A673 (cell line): ENCODE measurements around the gene IL1RAP. TPM values are rescaled to one million over a fixed set of nuclear protein-coding genes. Genes with fewer than 3 reads are reported as not detected.
A peak's percentile ranks its signal among the peaks of the same experiment; 100 is the strongest.

Experiments
- BruUV-seq: library from RNA; stranded (reverse); fragments of 400-500 nt; replicated peaks from 2 replicates; lab custom pipeline; 2021; lab: Mats Ljungman, UMichigan
- CTCF ChIA-PET: fragments of 300-600 bp; sonication (Branson Sonifier 250); formaldehyde crosslinking; loops from one replicate; lab custom pipeline; 2022; ENCODE audit warnings: antibody characterized with exemption; lab: Charles Lee
- POLR2A ChIA-PET: fragments of 300-600 bp; sonication (Branson Sonifier 250); formaldehyde crosslinking; loops from one replicate; lab custom pipeline; 2022; ENCODE audit warnings: antibody characterized with exemption; ENCODE audit not compliant: low non-redundant PET; lab: Charles Lee
- DNase-seq: peaks from one replicate; pipeline ENCODE4 v3.0.0-alpha.2; 2015; ENCODE audit warnings: low spot score
- H3K27ac ChIP-seq: fragments of 200-600 bp; sonication (generic); 2 replicates; pipeline ENCODE4 v1.5.1; 2016; ENCODE audit warnings: mixed run types, low read depth, mild to moderate bottlenecking, mixed read lengths, antibody characterized with exemption, low read length; ENCODE audit not compliant: poor library complexity, severe bottlenecking
- H3K27me3 ChIP-seq: fragments of 200-600 bp; sonication (generic); replicated peaks from 2 replicates; pipeline ENCODE4 v1.6.1; 2017; ENCODE audit warnings: mixed run types, low read depth, mild to moderate bottlenecking, mixed read lengths, antibody characterized with exemption, low read length; ENCODE audit not compliant: insufficient read depth, poor library complexity
- H3K36me3 ChIP-seq: fragments of 200-600 bp; sonication (generic); 2 replicates; pipeline ENCODE4 v1.6.1; 2016; ENCODE audit warnings: mixed run types, mild to moderate bottlenecking, mixed read lengths, antibody characterized with exemption, low read length; ENCODE audit not compliant: insufficient read depth, poor library complexity, severe bottlenecking
- H3K4me1 ChIP-seq: fragments of 200-600 bp; sonication (generic); 2 replicates; pipeline ENCODE4 v1.6.1; 2017; ENCODE audit warnings: mixed run types, mild to moderate bottlenecking, mixed read lengths, antibody characterized with exemption, low read length; ENCODE audit not compliant: insufficient read depth, poor library complexity, severe bottlenecking
- H3K4me3 ChIP-seq: fragments of 200-600 bp; sonication (generic); 2 replicates; pipeline ENCODE4 v1.5.1; 2016; ENCODE audit warnings: low read depth, mixed run types, mild to moderate bottlenecking, mixed read lengths, low read length; ENCODE audit not compliant: poor library complexity, severe bottlenecking
- H3K9me3 ChIP-seq: fragments of 200-600 bp; sonication (generic); 2 replicates; pipeline ENCODE4 v1.6.1; 2016; ENCODE audit warnings: mixed run types, low read depth, mild to moderate bottlenecking, mixed read lengths, antibody characterized with exemption, low read length; ENCODE audit not compliant: poor library complexity, severe bottlenecking
- EZH2 ChIP-seq: fragments of 200-600 bp; sonication (generic); IDR thresholded peaks from 2 replicates; pipeline ENCODE4 v1.6.1; 2017; ENCODE audit warnings: borderline replicate concordance, low read depth, mild to moderate bottlenecking, mixed read lengths, antibody characterized with exemption, low read length; ENCODE audit not compliant: poor library complexity, severe bottlenecking
- intact Hi-C: fragments of 100-400 bp; cut with micrococcal nuclease; formaldehyde crosslinking; loops from one replicate; pipeline ENCODE4 v1.10.0; 2022; ENCODE audit not compliant: unreplicated experiment
- total RNA-seq: library from RNA; stranded (reverse); gene quantifications from 2 replicates; pipeline ENCODE4 v1.2.3, GENCODE V29; 2021
- TF ChIP-seq, protein P1 (sequence below): fragments of 300-800, 200-600 bp; sonication (generic); conservative IDR thresholded peaks from 2 replicates; pipeline ENCODE4 v1.5.1; 2017; ENCODE audit warnings: low read depth, mild to moderate bottlenecking, antibody characterized with exemption, low read length, moderate library complexity, mixed read lengths

IL1RAP gene
- total RNA-seq, 1 experiment from 2014 or later, result 207 TPM

DNA sequence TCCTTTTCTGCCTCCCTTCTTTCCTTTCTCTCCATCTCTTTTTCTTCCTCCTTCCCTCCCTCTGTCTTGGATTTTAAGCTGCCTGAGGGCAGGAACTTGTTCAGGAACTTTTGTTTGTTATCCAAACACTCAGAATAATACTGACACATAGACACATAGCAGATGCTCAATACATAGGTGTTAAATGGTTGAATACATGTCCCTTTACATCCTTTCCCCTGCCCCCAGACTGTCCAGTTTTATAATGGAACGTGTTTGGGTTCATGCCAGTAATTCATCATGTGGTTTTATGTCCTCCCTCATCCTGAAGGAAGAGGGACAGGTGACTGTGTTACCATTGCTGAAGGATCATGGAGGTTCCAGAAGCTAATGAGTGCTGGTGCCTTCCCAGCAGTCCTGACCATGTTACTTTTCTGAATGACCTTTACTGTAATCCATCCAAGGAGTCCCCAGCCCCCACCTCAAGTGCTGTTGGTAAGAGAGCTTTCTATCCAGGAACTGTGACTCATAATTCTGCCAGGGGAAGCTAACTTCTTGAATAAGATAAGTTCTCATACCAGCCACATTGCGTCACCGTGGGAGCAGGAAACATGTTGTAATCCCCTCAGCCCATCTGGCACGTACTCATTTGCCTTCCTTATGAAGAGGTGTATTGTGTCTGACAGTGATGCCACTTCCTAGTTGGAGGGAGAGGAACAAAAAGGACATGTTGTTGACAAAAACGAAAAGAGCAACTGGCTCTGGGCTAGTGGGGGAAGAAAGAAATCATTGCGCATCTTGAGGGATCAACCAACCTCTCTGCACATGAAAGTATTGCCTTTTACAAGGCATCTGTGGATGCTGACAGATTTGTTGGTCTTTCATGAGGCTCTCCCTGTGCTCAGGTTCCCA lies 52.4 kb downstream of the IL1RAP start:
- H3K4me3 ChIP-seq, result no peak overlapping the region
- TF ChIP-seq EZH2, result no peak
- TF ChIP-seq, protein P1, sequence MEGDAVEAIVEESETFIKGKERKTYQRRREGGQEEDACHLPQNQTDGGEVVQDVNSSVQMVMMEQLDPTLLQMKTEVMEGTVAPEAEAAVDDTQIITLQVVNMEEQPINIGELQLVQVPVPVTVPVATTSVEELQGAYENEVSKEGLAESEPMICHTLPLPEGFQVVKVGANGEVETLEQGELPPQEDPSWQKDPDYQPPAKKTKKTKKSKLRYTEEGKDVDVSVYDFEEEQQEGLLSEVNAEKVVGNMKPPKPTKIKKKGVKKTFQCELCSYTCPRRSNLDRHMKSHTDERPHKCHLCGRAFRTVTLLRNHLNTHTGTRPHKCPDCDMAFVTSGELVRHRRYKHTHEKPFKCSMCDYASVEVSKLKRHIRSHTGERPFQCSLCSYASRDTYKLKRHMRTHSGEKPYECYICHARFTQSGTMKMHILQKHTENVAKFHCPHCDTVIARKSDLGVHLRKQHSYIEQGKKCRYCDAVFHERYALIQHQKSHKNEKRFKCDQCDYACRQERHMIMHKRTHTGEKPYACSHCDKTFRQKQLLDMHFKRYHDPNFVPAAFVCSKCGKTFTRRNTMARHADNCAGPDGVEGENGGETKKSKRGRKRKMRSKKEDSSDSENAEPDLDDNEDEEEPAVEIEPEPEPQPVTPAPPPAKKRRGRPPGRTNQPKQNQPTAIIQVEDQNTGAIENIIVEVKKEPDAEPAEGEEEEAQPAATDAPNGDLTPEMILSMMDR, result no peak
- peak overlapping the region; percentile 71 for H3K27ac ChIP-seq
- peaks cover 67% of the 10 kb centered on the region for H3K4me1 ChIP-seq
- ChIA-PET POLR2A (no interaction called here), CTCF (no interaction called here)
- peaks cover 4% of the 10 kb centered on the region for H3K9me3 ChIP-seq
- intact Hi-C loops, result loop anchor here (5.0 kb wide), 1 partner anchor 34 kb away; no protein-coding TSS in a partner anchor
- no peaks in the 10 kb centered on the region for H3K27me3 ChIP-seq
- BruUV-seq, result no TSS peak
- DNase-seq, result peak; percentile 99
- H3K36me3 ChIP-seq, result peaks cover 64% of the 10 kb centered on the region

DNA sequence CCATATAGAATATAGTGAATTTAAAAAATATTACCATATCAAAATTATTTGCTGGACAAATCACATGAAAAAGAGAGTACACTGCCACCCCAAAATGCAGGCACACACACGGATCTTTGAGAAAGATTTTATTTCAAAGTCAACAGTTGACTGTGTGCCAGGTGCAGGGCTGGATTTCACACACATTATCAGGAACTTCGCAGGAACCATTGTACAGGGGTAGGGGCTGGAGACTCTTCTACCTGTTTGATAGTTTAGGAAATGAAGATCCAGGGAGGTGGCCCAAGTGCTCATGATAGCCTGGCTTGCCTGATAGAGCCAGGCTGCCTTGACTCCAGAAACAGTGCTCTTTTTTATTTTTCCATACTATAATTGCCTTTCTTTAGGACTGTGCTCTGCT lies 54.2 kb downstream of the IL1RAP start:
- no TSS peak for BruUV-seq
- Histone ChIP-seq H3K27me3 (no peaks in the 10 kb centered on the region), H3K4me1 (peaks cover 64% of the 10 kb centered on the region), H3K36me3 (peaks cover 67% of the 10 kb centered on the region), H3K9me3 (peaks cover 4% of the 10 kb centered on the region), H3K4me3 (no peak overlapping the region), H3K27ac (no peak overlapping the region)
- POLR2A ChIA-PET, result no interaction called here
- intact Hi-C loops, result loop anchor here (5.0 kb wide), 1 partner anchor 36 kb away; no protein-coding TSS in a partner anchor
- no peak for DNase-seq
- CTCF ChIA-PET, result no interaction called here
- no peak for TF ChIP-seq EZH2
- TF ChIP-seq, protein P1, result no peak

DNA sequence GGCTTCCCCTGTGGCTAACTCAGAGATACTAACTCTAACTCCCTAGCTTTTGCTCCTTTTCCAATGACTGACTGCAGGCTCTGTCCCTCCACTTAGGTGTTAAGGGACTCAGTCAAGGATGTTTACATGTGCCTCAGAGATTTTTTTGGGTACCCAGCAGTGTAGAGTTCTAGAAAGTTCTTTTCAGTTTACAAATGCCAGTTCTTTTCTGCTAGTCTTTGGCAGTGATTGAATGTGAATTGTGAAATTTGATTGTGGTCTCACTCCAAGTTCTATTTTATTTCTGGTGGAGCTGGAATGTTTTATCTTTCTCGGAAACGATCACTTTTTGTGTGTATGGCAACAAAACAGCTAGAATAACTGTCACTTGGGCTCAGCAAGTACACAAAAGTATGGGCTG lies 60.6 kb downstream of the IL1RAP start:
- CTCF ChIA-PET, result no interaction called here
- DNase-seq, result no peak
- peaks cover 28% of the 10 kb centered on the region for H3K4me1 ChIP-seq
- H3K27me3 ChIP-seq, result no peaks in the 10 kb centered on the region
- no peak overlapping the region for H3K27ac ChIP-seq
- H3K4me3 ChIP-seq, result no peak overlapping the region
- H3K36me3 ChIP-seq, result peaks cover 44% of the 10 kb centered on the region
- intact Hi-C loops, result no loop called here
- POLR2A ChIA-PET, result no interaction called here
- BruUV-seq, result no TSS peak
- TF ChIP-seq, protein P1, result no peak
- no peak for TF ChIP-seq EZH2
- no peaks in the 10 kb centered on the region for H3K9me3 ChIP-seq
